B cell (primary cell): ENCODE measurements around the gene PHACTR4. TPM values are rescaled to one million over a fixed set of nuclear protein-coding genes. Genes with fewer than 3 reads are reported as not detected.

Source experiments
- ATAC-seq: fragments of 200-7000 bp; cut with Tn5 transposase; one replicate; pipeline ENCODE4 v1.10.0; 2021; ENCODE audit warnings: low read depth, mild to moderate bottlenecking, moderate number of reproducible peaks, moderate library complexity
- CTCF ChIA-PET: fragments of 350-600 bp; sonication (Branson Sonifier 250); formaldehyde crosslinking; loops from one replicate; lab custom pipeline; 2021; ENCODE audit warnings: antibody characterized with exemption, inconsistent platforms; lab: Charles Lee
- POLR2A ChIA-PET: fragments of 350-600 bp; sonication (Branson Sonifier 250); formaldehyde crosslinking; loops from one replicate; lab custom pipeline; 2021; ENCODE audit warnings: antibody characterized with exemption; lab: Charles Lee
- DNase-seq: peaks from one replicate; pipeline ENCODE4 v3.0.0; 2013
- H2AFZ ChIP-seq: 2 replicates; pipeline ENCODE4 v1.6.1; 2012; ENCODE audit warnings: mild to moderate bottlenecking, low read depth, low read length; ENCODE audit not compliant: insufficient read depth, poor library complexity, severe bottlenecking
- H3K27ac ChIP-seq, 2 donors: 1 replicate in 1 of 2; 2 replicates in 1 of 2; pipeline ENCODE4 v1.5.1; 2012 to 2013; ENCODE audit warnings: low read length in 2 of 2, mild to moderate bottlenecking in 2 of 2, moderate library complexity in 1 of 2
- H3K27me3 ChIP-seq, 4 experiments: fragments of 200-600 bp in 1 of 4; sonication (generic) in 1 of 4; replicated peaks in 1 of 4; 1 replicate in 2 of 4; 2 replicates in 2 of 4; pipeline versions ENCODE4 v1.6.1 to v1.7.0; 2013 to 2016; ENCODE audit warnings: low read length in 3 of 4, mild to moderate bottlenecking in 2 of 4, mixed read lengths in 1 of 4, moderate library complexity in 1 of 4; ENCODE audit not compliant: insufficient read depth in 4 of 4, control insufficient read depth in 3 of 4; ENCODE audit errors: control extremely low read depth in 1 of 4
- H3K36me3 ChIP-seq, 2 experiments: replicated peaks in 1 of 2; 1 replicate in 1 of 2; 2 replicates in 1 of 2; pipeline versions ENCODE4 v1.6.1 to v1.7.1; 2013; ENCODE audit warnings: low read length in 1 of 2; ENCODE audit not compliant: insufficient read depth in 2 of 2, control insufficient read depth in 1 of 2; ENCODE audit errors: control extremely low read depth in 1 of 2, extremely low read depth in 1 of 2
- H3K4me1 ChIP-seq, 2 donors: fragments of 200-600 bp in 1 of 2; sonication (generic) in 1 of 2; 1 replicate in 1 of 2; 2 replicates in 1 of 2; pipeline versions ENCODE4 v1.5.1 to v1.6.1; 2013 to 2017; ENCODE audit warnings: low read length in 2 of 2; ENCODE audit not compliant: control insufficient read depth in 2 of 2, insufficient read depth in 2 of 2
- H3K4me2 ChIP-seq: replicated peaks from 2 replicates; pipeline ENCODE3; 2012; ENCODE audit warnings: mild to moderate bottlenecking, low read depth, low read length; ENCODE audit not compliant: poor library complexity, severe bottlenecking
- H3K4me3 ChIP-seq, 5 experiments: fragments of 200-600 bp in 1 of 5; sonication (generic) in 1 of 5; 1 replicate in 3 of 5; 2 replicates in 2 of 5; pipeline versions ENCODE4 v1.5.1 to v1.7.0; 2011 to 2016; ENCODE audit warnings: low read length in 4 of 5, mild to moderate bottlenecking in 4 of 5, low read depth in 2 of 5, control low read depth in 1 of 5, moderate library complexity in 1 of 5; ENCODE audit not compliant: insufficient read depth in 1 of 5; ENCODE audit errors: control extremely low read depth in 1 of 5, extremely low read depth in 1 of 5
- H3K79me2 ChIP-seq: fragments of 200-600 bp; sonication (generic); one replicate; pipeline ENCODE4 v1.6.0; 2016; ENCODE audit warnings: low read length; ENCODE audit not compliant: control insufficient read depth, insufficient read depth
- H3K9ac ChIP-seq: fragments of 200-600 bp; sonication (generic); 2 replicates; pipeline ENCODE4 v1.6.1; 2017; ENCODE audit warnings: mild to moderate bottlenecking, low read length, moderate library complexity
- H3K9me3 ChIP-seq, 3 donors: one replicate each; pipeline versions ENCODE4 v1.6.1 to v1.7.1; 2013; ENCODE audit warnings: low read length in 2 of 3; ENCODE audit not compliant: control insufficient read depth in 2 of 3, insufficient read depth in 1 of 3; ENCODE audit errors: control extremely low read depth in 1 of 3
- H4K20me1 ChIP-seq: 2 replicates; pipeline ENCODE4 v1.6.0; 2012; ENCODE audit warnings: mild to moderate bottlenecking, low read length; ENCODE audit not compliant: insufficient read depth, control insufficient read depth, poor library complexity, severe bottlenecking
- H3K27ac Mint-ChIP-seq: one replicate; pipeline ENCODE4 v1.8.0; 2021; ENCODE audit warnings: mixed read lengths
- H3K27me3 Mint-ChIP-seq: one replicate; pipeline ENCODE4 v1.8.0; 2021; ENCODE audit warnings: mixed read lengths
- H3K4me1 Mint-ChIP-seq: one replicate; pipeline ENCODE4 v1.8.0; 2021; ENCODE audit warnings: mixed read lengths
- H3K4me3 Mint-ChIP-seq: one replicate; pipeline ENCODE4 v1.8.0; 2021; ENCODE audit warnings: mixed read lengths
- H3K9me3 Mint-ChIP-seq: one replicate; pipeline ENCODE4 v1.8.0; 2022; ENCODE audit warnings: mixed read lengths; ENCODE audit not compliant: insufficient read depth
- CTCF ChIP-seq: fragments of 200-600 bp; IDR thresholded peaks from one replicate; pipeline ENCODE4 v1.8.0; 2022; ENCODE audit warnings: antibody characterized with exemption, mild to moderate bottlenecking
- EZH2 ChIP-seq: IDR thresholded peaks from 2 replicates; pipeline ENCODE4 v1.6.1; 2012; ENCODE audit warnings: borderline replicate concordance, low read depth, mild to moderate bottlenecking, moderate library complexity, low read length; ENCODE audit not compliant: insufficient read depth, poor library complexity, severe bottlenecking
- WGBS: methylation state at CpG from one replicate; pipeline ENCODE4 v1.1.5; 2013; ENCODE audit warnings: missing lambda C conversion rate; ENCODE audit not compliant: insufficient coverage; 5-methylcytosine and 5-hydroxymethylcytosine counted together
- intact Hi-C: fragments of 100-400 bp; cut with micrococcal nuclease; formaldehyde crosslinking; loops from one replicate; pipeline ENCODE4 v1.10.0; 2022
- polyA plus RNA-seq: library from polyadenylated mRNA; depleted of rRNA; stranded (reverse); fragments of >200 nt; gene quantifications from 2 replicates; pipeline ENCODE4 v1.2.3, GENCODE V29; 2012
- total RNA-seq, 2 donors: library from RNA; stranded (reverse); fragments of 120-200 nt in 1 of 2; gene quantifications; 1 replicate in 1 of 2; 2 replicates in 1 of 2; pipeline versions ENCODE4 v1.2.3 to v1.2.4, GENCODE V29; 2013 to 2022

Gene PHACTR4
- total and polyA plus RNA-seq, 2 donors (not counting 1 experiment from before 2014, with no cell fraction given) = 9.8 to 41.6 TPM

- Histone ChIP-seq H3K9me3 (peaks cover 0 to 5% (median 0%) of the 10 kb centered on the region in 3 donors), H4K20me1 (peaks cover 53% of the 10 kb centered on the region), H3K9ac (peak overlapping the region; percentile 86), H3K79me2 (peaks cover 48% of the 10 kb centered on the region), H3K4me2 (peak overlapping the region; percentile 75), H3K36me3 (peaks cover 19 to 40% of the 10 kb centered on the region in 2 experiments), H3K4me1 (peaks cover 43 to 54% of the 10 kb centered on the region in 2 donors), H3K27me3 (no peaks in the 10 kb centered on the region), H3K27ac (peak overlapping the region; percentile 65 to 67), H3K4me3 (peak overlapping the region; percentile 60 to 84 (median 80)), H2AFZ (no peak overlapping the region)
- WGBS = 0% methylated on average over 5 of the region's 14 CpGs
- peak overlapping the region; percentile 97 for H3K4me3 Mint-ChIP-seq
- ChIA-PET CTCF (interaction anchor here (0.7 to 4.3 kb wide), 6 partner anchors 11 to 260 kb away, joined by 3 to 24 read pairs (median 4); no protein-coding TSS in a partner anchor), POLR2A (interaction anchor here (0.7 to 1.7 kb wide), 5 partner anchors 11 to 1070 kb away, joined by 3 to 5 read pairs (median 4); partner anchors contain the start of genes SRSF4 and YTHDF2)
- H3K27ac Mint-ChIP-seq = peak overlapping the region; percentile 98
- H3K9me3 Mint-ChIP-seq = no peaks in the 10 kb centered on the region
- TF ChIP-seq EZH2 = no peak
- no peak for TF ChIP-seq CTCF
- DNase-seq (no peak), ATAC-seq (no peak)
- H3K27me3 Mint-ChIP-seq = no peaks in the 10 kb centered on the region
- intact Hi-C loops = loop anchor here (1.0 to 5.0 kb wide), 4 partner anchors 11 to 675 kb away; partner anchors contain the start of gene SRSF4
- H3K4me1 Mint-ChIP-seq = peaks cover 48% of the 10 kb centered on the region
These were observed 137.3 kb downstream of the PHACTR4 start for GRCh38 chr1:28506907-28507246.

GRCh38 chr1:28507247-28507645, 137.7 kb downstream of the PHACTR4 start:
- Histone ChIP-seq H3K36me3 (peaks cover 19 to 43% of the 10 kb centered on the region in 2 experiments), H3K9ac (peak overlapping the region; percentile 86), H2AFZ (no peak overlapping the region), H3K4me3 (peak overlapping the region; percentile 60 to 84 (median 80)), H3K9me3 (peaks cover 0 to 5% (median 0%) of the 10 kb centered on the region in 3 donors), H3K4me2 (peak overlapping the region; percentile 75), H3K27ac (peak overlapping the region in 1 of 2 donors; percentile 65), H3K4me1 (peaks cover 47 to 57% of the 10 kb centered on the region in 2 donors), H3K27me3 (no peaks in the 10 kb centered on the region), H3K79me2 (peaks cover 51% of the 10 kb centered on the region), H4K20me1 (peaks cover 57% of the 10 kb centered on the region)
- ATAC-seq (no peak), DNase-seq (peak; percentile 30)
- ChIA-PET CTCF (interaction anchor here (0.5 to 4.3 kb wide), 6 partner anchors 10 to 261 kb away, joined by 3 to 24 read pairs (median 4); no protein-coding TSS in a partner anchor), POLR2A (interaction anchor here (0.7 to 1.7 kb wide), 5 partner anchors 11 to 1071 kb away, joined by 3 to 5 read pairs (median 4); partner anchors contain the start of genes SRSF4 and YTHDF2)
- Mint-ChIP-seq H3K4me1 (peaks cover 51% of the 10 kb centered on the region), H3K27me3 (no peaks in the 10 kb centered on the region), H3K27ac (peak overlapping the region; percentile 98), H3K9me3 (no peaks in the 10 kb centered on the region), H3K4me3 (peak overlapping the region; percentile 97)
- intact Hi-C loops = loop anchor here (5.0 kb wide), 2 partner anchors 380 to 675 kb away; partner anchors contain the start of gene SRSF4
- no peak for TF ChIP-seq EZH2
- 0% methylated on average over 10 of the region's 11 CpGs for WGBS
